Muscle of arm (tissue), 12 donors: ENCODE data around the gene OR51T1. TPM values are rescaled to one million over a fixed set of nuclear protein-coding genes. Genes with fewer than 3 reads are reported as not detected.

ENCODE experiments used
- DNase-seq: peaks from one replicate; pipeline ENCODE4 v3.0.0-alpha.2; 2013
- polyA plus RNA-seq, 12 donors: library from polyadenylated mRNA; unstranded; fragments of 120-200 nt; gene quantifications; one replicate each; pipeline ENCODE4 v1.2.1, GENCODE V29; 2013; ENCODE audit not compliant: insufficient read length in 12 of 12

Gene OR51T1
- polyA plus RNA-seq, 12 donors, result not detected

GRCh38 chr11:4924239-4924638 lies 42.5 kb downstream of the OR51T1 start, which contains the start of gene OR51G1:
Gene OR51G1, minus strand, starts transcription at chr11:4924339. Its CDS starts 0 bp downstream, at chr11:4924339.
- DNase-seq, result no peak

GRCh38 chr11:4926608-4927007 lies 44.9 kb downstream of the OR51T1 start:
- no peak for DNase-seq

Other genes with a start within 250 kb of the OR51T1 start
- gene OR51D1, start 244.4 kb upstream of the OR51T1 start, polyA plus RNA-seq, result not detected
- 1 to 10 TPM in 10 of 12 donors, not detected in 2; 1.5 to 3.3 (median 2.3) TPM for gene OR51E1, start 237.9 kb upstream of the OR51T1 start, polyA plus RNA-seq
- gene OR51E2, start 184.0 kb upstream of the OR51T1 start, polyA plus RNA-seq, result 1 to 10 TPM in 6 of 12 donors, under 1 TPM in 4, not detected in 2; 0.90 to 1.7 (median 1.1) TPM
- under 1 TPM in 1 of 12 donors, not detected in 11; 0.32 TPM for gene MMP26, start 177.1 kb upstream of the OR51T1 start, polyA plus RNA-seq
- gene OR51F1, start 112.0 kb upstream of the OR51T1 start, polyA plus RNA-seq, result not detected
- not detected for gene OR52R1, start 77.5 kb upstream of the OR51T1 start, polyA plus RNA-seq
- not detected for gene OR51F2, start 60.6 kb upstream of the OR51T1 start, polyA plus RNA-seq
- not detected for gene OR51S1, start 32.7 kb upstream of the OR51T1 start, polyA plus RNA-seq
- not detected for gene OR51A7, start 21.9 kb downstream of the OR51T1 start, polyA plus RNA-seq
- gene OR51G2, start 37.5 kb downstream of the OR51T1 start, polyA plus RNA-seq, result not detected
- gene OR51G1, start 42.4 kb downstream of the OR51T1 start, polyA plus RNA-seq, result not detected
- not detected for gene OR51A4, start 65.7 kb downstream of the OR51T1 start, polyA plus RNA-seq
- not detected for gene OR51A2, start 73.8 kb downstream of the OR51T1 start, polyA plus RNA-seq
- gene OR51L1, start 113.0 kb downstream of the OR51T1 start, polyA plus RNA-seq, result under 1 TPM in 2 of 12 donors, not detected in 10; 0.03 TPM
- gene OR52J3, start 164.6 kb downstream of the OR51T1 start, polyA plus RNA-seq, result not detected
- not detected for gene OR52E2, start 177.7 kb downstream of the OR51T1 start, polyA plus RNA-seq
- gene OR52E1, start 187.7 kb downstream of the OR51T1 start, polyA plus RNA-seq, result not detected